Measurements from ENCODE around the gene BRSK2.

BRSK2 gene

DNA sequence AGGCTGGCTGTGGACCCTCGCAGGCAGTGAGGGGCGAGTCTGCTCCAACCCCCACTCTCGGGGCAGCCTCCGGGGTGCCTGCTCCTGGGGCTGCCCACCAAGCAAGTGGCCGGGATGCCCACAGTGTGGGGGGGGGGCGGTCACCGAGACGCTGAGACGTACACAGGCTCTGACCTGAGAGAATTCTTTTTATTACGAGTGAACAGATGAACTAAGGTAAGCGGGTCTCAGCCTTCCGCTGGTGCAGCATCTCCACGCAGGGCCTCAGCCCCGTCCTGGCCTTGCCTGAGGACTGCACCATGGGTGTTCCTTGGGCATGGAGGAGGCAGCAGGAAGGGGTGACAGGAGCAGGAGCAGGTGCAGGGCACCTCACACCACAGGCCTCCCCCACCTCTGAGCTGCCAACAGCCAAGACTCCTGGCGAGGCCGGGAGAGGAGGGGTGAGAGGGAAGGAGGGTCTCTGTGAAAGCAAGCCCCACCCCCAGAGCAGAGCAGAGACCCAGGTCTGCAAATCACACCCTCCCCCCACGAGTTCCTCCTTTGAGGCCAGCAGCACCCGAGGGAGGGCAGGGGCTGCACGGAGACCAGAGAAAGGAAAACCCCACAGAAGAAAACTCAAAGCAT, 79.7 kb downstream of the BRSK2 start:
- DNase-seq (ENCODE audit: low spot score): no peak

- DNase-seq (ENCODE audit: low spot score): no peak
Observed at GRCh38 chr11:1469911-1470680, 80.4 kb downstream of the BRSK2 start.

DNA sequence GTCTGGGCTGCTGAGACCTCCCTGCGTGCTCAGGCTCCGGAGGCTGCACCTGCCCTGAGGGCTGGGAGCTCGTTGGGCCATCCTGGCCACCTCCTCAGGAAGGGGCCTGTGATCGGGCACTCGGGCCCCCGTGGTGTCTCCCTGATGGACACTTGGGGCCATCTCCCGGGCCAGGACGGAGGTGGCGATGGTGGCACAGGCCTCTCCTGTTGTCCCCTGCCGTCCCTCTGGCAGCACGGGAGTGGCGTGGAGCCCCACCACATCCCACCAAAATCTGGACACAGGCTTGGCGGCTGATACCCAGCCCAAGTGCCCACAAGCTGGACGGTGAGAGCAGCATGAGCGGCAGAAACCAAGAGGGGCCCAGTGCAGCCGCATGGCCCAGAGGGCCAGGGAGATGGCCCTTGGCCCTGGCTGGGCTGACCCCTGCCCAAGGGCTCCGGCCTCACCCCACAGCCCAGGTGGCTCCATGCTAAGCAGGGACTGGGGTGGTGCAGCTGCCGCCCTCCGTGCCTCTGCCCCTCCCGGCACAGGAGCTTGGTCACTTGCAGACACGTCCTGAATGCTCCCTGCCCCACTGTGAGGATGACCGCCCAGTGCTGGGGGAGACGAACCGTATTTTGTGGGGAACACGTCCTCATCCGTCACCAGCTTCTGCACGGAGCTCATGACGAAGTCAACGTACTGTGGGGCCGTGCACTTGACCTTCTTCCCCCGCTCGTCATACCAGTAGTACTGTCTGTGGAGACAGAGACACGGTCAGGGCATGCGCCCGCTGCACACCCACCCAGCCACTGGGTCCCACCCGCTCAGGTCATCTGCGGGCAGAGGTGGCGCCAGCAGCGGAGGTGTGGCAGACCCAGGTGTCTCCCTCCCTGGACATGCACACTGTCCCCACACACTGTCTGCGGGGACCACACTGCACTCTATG, 81.2 kb downstream of the BRSK2 start:
- DNase-seq (ENCODE audit: low spot score): no peak

- DNase-seq (ENCODE audit: low spot score): no peak
Observed at GRCh38 chr11:1471736-1472135, 82.0 kb downstream of the BRSK2 start.

DNA sequence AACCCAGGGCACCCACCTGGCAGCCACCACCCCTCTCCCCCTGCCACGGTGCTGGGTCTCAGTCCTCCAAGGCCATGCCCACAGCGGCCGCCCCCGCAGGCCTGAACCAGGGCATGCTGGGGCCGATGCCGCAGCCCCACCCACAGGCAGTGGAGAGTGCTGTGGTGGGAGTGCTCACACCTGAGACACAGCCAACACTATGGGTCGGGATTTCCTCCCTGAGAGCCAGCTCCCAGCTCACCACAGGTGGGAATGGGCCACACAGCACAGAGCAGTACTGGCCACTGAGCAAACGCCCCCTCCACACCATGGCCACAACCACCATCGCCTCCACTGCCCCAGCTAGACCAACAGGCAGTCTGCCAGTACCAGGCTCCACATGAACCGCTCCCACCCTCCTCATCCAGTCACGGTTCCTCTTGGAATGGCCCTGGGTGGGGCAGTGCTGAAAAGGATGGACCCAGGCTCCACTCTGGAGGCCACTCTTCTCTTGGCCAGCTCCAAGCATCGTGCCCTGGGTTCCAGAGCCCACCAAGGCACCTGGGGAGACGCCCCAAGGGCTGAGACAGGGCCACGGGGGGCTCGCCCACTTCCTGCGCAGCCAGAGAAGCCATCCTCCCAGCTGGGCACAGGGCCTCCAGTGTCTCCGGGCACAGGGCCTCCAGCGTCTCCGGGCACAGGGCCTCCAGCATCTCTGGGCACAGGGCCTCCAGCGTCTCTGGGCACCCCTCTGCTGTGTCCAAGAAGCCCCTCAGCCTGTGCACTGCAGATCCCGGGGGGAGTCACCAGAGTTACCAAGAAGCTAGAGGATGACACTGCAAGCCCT, 82.7 kb downstream of the BRSK2 start:
- DNase-seq (ENCODE audit: low spot score): no peak

DNA sequence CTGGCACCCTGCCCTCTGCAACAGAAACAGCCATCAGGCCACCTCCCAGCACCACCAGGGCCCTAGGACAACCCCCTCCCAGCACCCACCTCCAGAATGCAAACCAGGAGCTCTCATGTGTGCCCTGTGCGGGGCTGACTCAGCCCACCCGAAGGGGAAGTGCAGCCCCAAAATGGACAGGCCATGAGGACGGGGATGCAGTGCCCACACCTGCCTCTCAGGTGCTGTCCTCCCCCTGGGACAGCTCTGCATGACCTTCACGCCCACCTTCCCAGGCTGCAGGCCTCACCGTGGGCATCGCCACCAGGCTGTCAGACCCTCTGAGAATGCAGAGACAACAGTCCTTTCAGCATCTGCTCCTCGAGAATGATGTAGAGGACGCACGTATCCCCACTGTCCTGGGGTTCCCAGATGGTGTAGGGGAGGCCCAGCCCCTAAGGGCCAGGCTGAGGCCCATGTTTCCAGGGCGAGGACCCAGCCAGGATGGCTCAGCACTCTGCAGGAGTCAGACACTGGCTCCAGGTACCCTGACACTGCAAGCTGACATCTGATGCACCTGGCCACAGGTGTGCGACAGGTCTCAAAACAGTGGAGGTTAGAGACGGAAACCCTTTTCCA, 83.4 kb downstream of the BRSK2 start:
- DNase-seq (ENCODE audit: low spot score): no peak

DNA sequence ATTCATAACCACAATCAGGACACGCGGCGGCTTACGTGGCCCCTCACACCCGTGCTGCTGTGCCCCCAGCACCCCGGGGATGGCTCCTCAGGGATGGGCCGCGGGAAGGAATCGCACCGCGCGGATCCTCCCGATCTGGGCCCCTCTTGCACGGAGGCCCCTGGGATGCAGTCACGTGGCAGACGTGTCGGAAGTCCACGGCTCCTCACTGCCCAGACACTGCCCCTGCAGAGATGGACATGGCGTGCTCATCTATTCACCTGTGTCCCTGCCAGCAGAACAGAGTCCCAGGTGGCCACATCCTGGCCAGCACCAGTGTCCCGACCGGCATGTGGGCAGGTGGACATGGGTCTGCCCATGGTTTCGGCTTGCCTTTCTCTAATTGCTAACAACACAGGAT, 84.1 kb downstream of the BRSK2 start:
- DNase-seq (ENCODE audit: low spot score): no peak

DNA sequence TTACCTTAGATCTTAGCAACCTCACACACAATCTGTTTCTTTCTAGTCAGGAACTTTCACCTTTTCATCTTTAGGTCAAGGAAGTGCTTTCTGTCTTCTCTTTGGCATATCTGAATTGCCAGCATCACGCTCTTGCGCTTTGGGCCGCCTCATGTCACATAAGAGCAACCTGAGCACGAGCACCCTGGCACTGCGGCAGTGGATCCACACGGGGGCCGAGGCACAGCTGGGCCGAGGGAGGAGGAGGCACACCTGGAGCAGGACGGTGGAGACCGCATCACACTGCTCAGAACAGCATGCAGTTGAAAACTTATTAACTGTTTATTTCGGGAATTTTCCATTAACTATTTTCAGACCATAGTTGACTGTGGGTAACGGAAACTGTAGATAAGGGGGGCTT, 86.1 kb downstream of the BRSK2 start:
- no peak for DNase-seq (ENCODE audit: low spot score)

DNA sequence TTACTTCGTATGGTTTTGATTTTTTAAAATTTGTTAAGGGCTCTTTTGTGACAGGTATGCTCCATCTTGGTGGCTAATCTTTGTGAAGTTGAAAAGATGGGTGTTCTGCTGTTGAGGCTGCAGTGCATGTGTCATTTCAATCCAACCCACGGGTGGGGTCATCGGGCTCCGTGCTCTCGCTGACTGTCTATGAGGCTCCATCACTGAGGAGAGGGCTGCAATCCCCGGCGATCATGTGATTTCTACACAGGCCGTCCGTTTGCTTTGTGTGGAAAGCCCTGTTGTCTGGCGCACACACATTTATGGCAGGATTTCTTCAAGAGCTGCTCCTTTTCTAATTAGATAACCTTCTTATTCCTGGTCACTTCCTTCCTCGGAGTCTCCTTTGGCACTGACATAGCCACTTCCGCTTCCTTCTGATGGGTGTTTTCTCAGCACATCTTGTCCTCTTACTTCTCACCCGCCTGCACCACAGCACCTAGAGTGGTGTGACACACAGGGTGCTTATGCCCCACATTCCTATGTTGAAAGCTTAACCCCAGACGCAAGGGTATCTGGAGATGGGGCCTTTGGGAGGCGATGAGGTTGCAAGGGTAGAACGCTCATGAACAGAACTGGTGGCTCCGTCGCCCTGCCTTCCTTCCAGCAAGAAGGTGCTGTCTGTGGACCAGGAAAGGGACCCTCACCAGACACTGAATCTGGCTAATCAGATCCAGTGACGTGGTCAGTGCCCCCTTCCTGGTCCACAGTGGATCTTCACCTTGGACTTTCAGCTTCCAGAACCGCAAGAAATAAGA, 87.4 kb downstream of the BRSK2 start:
- DNase-seq (ENCODE audit: low spot score): no peak

DNA sequence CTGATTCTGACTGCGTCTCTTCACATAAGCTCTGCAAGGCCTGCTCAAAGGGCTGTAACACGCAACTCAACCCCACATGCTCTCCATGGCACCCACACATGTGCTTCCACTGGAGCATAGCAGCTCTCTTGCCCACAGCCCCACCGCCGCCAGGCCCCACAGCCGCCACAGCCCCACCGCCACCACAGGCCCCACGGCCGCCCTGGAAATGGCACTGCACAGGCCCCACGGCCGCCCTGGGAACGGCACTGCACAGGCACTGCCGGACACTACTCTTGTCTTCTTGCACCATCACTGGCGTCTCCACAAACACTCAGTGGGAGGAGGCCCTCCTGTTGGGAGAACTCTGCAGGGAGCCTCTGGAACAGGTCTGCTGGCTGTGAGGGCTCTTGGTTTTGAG, 88.3 kb downstream of the BRSK2 start:
- no peak for DNase-seq (ENCODE audit: low spot score)

- no peak for DNase-seq (ENCODE audit: low spot score)
Observed at GRCh38 chr11:1478544-1478943, 88.8 kb downstream of the BRSK2 start.

GRCh38 chr11:1479006-1479677, 89.4 kb downstream of the BRSK2 start:
- peak; percentile 22 for DNase-seq (ENCODE audit: low spot score)

GRCh38 chr11:1479678-1480118, 90.0 kb downstream of the BRSK2 start:
- no peak for DNase-seq (ENCODE audit: low spot score)

GRCh38 chr11:1480191-1480554, 90.4 kb downstream of the BRSK2 start:
- no peak for DNase-seq (ENCODE audit: low spot score)

- DNase-seq (ENCODE audit: low spot score): no peak
Observed at GRCh38 chr11:1480555-1481482, 91.1 kb downstream of the BRSK2 start.

GRCh38 chr11:1481483-1481825, 91.7 kb downstream of the BRSK2 start:
- DNase-seq (ENCODE audit: low spot score): no peak

GRCh38 chr11:1481861-1482441, 92.2 kb downstream of the BRSK2 start:
- no peak for DNase-seq (ENCODE audit: low spot score)

- DNase-seq (ENCODE audit: low spot score): no peak
Observed at GRCh38 chr11:1482581-1483444, 93.1 kb downstream of the BRSK2 start.

Data from cerebellar cortex (tissue), 1 donor.